ENCODE results near the gene FRAT1.
A peak's percentile ranks its signal among the peaks of the same experiment; 100 is the strongest.

- TF ChIP-seq PKNOX1 (IDR thresholded peaks at IDR 0.05): no peak
- TF ChIP-seq ELF4 (IDR thresholded peaks at IDR 0.05): no peak
- TF ChIP-seq BHLHE40 (IDR thresholded peaks at IDR 0.05; ENCODE audit: borderline replicate concordance): no peak
- TF ChIP-seq ZNF384 (IDR thresholded peaks at IDR 0.05): peak; percentile 48; the same call in 1 of the 2 replicates
- no peak for TF ChIP-seq SP1 (IDR thresholded peaks at IDR 0.05)
Observed at GRCh38 chr10:97278491-97278989, 40.5 kb upstream of the FRAT1 start.

Data from HEK293T (cell line).